Measurements from ENCODE around the gene PDZK1.
"Not testable (repeated sequence)": the region's sequence is repeated elsewhere in the genome, so short reads cannot be mapped to it uniquely, and the experiment has no call there.

The PDZK1 gene

DNA sequence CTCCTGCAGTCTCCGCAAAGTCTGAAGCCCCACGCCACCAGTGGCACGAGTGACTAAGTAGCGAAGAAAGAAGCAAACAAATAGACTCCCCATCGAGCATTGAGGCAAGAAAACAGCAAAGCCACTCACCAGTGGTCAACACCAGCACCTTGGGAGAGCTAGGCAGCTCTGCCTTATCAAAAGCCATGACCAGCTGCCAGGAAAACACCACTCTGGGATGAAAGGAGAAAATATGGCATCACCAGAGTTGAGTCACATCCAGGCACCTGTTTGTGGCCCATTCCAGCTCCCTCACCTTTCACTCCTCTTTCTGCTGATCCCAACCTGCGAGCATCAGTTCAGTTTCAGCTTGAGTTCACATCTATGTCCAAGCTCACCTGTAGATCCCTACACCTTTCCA, 17.2 kb downstream of the PDZK1 start:
- TF ChIP-seq, protein P1, sequence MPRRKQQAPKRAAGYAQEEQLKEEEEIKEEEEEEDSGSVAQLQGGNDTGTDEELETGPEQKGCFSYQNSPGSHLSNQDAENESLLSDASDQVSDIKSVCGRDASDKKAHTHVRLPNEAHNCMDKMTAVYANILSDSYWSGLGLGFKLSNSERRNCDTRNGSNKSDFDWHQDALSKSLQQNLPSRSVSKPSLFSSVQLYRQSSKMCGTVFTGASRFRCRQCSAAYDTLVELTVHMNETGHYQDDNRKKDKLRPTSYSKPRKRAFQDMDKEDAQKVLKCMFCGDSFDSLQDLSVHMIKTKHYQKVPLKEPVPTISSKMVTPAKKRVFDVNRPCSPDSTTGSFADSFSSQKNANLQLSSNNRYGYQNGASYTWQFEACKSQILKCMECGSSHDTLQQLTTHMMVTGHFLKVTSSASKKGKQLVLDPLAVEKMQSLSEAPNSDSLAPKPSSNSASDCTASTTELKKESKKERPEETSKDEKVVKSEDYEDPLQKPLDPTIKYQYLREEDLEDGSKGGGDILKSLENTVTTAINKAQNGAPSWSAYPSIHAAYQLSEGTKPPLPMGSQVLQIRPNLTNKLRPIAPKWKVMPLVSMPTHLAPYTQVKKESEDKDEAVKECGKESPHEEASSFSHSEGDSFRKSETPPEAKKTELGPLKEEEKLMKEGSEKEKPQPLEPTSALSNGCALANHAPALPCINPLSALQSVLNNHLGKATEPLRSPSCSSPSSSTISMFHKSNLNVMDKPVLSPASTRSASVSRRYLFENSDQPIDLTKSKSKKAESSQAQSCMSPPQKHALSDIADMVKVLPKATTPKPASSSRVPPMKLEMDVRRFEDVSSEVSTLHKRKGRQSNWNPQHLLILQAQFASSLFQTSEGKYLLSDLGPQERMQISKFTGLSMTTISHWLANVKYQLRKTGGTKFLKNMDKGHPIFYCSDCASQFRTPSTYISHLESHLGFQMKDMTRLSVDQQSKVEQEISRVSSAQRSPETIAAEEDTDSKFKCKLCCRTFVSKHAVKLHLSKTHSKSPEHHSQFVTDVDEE (CRISPR knock-in tag; IDR thresholded peaks at IDR 0.05), result no peak
- no peak for TF ChIP-seq ZNF8 (CRISPR knock-in tag; IDR thresholded peaks at IDR 0.05)
- TF ChIP-seq PPARA (CRISPR knock-in tag; IDR thresholded peaks at IDR 0.05; ENCODE audit: borderline replicate concordance), result no peak
- TF ChIP-seq ZFP30 (CRISPR knock-in tag; IDR thresholded peaks at IDR 0.05), result no peak
- no peak for TF ChIP-seq ARNTL (CRISPR knock-in tag; IDR thresholded peaks at IDR 0.05; ENCODE audit: borderline replicate concordance, low read depth)
- TF ChIP-seq ZFP3 (CRISPR knock-in tag; IDR thresholded peaks at IDR 0.05), result no peak
- no peak for TF ChIP-seq BACH2 (CRISPR knock-in tag; IDR thresholded peaks at IDR 0.05; ENCODE audit: borderline replicate concordance)
- no peak for TF ChIP-seq OSR1 (CRISPR knock-in tag; IDR thresholded peaks at IDR 0.05)
- TF ChIP-seq TCF4 (CRISPR knock-in tag; IDR thresholded peaks at IDR 0.05; ENCODE audit: borderline replicate concordance), result no peak
- no peak for TF ChIP-seq CSDC2 (CRISPR knock-in tag; IDR thresholded peaks at IDR 0.05)

GRCh38 chr1:145688924-145689323, 18.2 kb downstream of the PDZK1 start:
- no peak for ATAC-seq
- TF ChIP-seq ZNF8 (CRISPR knock-in tag; IDR thresholded peaks at IDR 0.05) (no peak), ZC3H10 (CRISPR knock-in tag; IDR thresholded peaks at IDR 0.05) (no peak), ESRRG (CRISPR knock-in tag; IDR thresholded peaks at IDR 0.05) (no peak), BACH2 (CRISPR knock-in tag; IDR thresholded peaks at IDR 0.05; ENCODE audit: borderline replicate concordance) (no peak)

More for the DNA sequence above, 17.2 kb downstream of the PDZK1 start:
- ATAC-seq, result no peak

GRCh38 chr1:145688328-145688727, 18.8 kb downstream of the PDZK1 start:
- ATAC-seq, result no peak

GRCh38 chr1:145686078-145686477, 21.1 kb downstream of the PDZK1 start:
- not testable (repeated sequence) for ATAC-seq

More at GRCh38 chr1:145688328-145688727, 18.8 kb downstream of the PDZK1 start:
- TF ChIP-seq, protein P1 (CRISPR knock-in tag; IDR thresholded peaks at IDR 0.05), result no peak
- TF ChIP-seq ESRRG (CRISPR knock-in tag; IDR thresholded peaks at IDR 0.05), result no peak
- TF ChIP-seq TCF4 (CRISPR knock-in tag; IDR thresholded peaks at IDR 0.05; ENCODE audit: borderline replicate concordance), result no peak
- TF ChIP-seq CREB5 (CRISPR knock-in tag; IDR thresholded peaks at IDR 0.05; ENCODE audit: low read depth), result no peak
- TF ChIP-seq PPARA (CRISPR knock-in tag; IDR thresholded peaks at IDR 0.05; ENCODE audit: borderline replicate concordance), result no peak
- TF ChIP-seq ZNF8 (CRISPR knock-in tag; IDR thresholded peaks at IDR 0.05), result no peak
- no peak for TF ChIP-seq ISL1 (CRISPR knock-in tag; IDR thresholded peaks at IDR 0.05)
- TF ChIP-seq CSDC2 (CRISPR knock-in tag; IDR thresholded peaks at IDR 0.05), result no peak
- no peak for TF ChIP-seq OSR1 (CRISPR knock-in tag; IDR thresholded peaks at IDR 0.05)
- no peak for TF ChIP-seq ARNTL (CRISPR knock-in tag; IDR thresholded peaks at IDR 0.05; ENCODE audit: borderline replicate concordance, low read depth)
- TF ChIP-seq PATZ1 (CRISPR knock-in tag; IDR thresholded peaks at IDR 0.05; ENCODE audit: borderline replicate concordance), result no peak
- TF ChIP-seq BACH2 (CRISPR knock-in tag; IDR thresholded peaks at IDR 0.05; ENCODE audit: borderline replicate concordance), result no peak
- no peak for TF ChIP-seq ZFP3 (CRISPR knock-in tag; IDR thresholded peaks at IDR 0.05)
- TF ChIP-seq TOX (CRISPR knock-in tag; IDR thresholded peaks at IDR 0.05; ENCODE audit: borderline replicate concordance), result no peak
- TF ChIP-seq, protein P2, sequence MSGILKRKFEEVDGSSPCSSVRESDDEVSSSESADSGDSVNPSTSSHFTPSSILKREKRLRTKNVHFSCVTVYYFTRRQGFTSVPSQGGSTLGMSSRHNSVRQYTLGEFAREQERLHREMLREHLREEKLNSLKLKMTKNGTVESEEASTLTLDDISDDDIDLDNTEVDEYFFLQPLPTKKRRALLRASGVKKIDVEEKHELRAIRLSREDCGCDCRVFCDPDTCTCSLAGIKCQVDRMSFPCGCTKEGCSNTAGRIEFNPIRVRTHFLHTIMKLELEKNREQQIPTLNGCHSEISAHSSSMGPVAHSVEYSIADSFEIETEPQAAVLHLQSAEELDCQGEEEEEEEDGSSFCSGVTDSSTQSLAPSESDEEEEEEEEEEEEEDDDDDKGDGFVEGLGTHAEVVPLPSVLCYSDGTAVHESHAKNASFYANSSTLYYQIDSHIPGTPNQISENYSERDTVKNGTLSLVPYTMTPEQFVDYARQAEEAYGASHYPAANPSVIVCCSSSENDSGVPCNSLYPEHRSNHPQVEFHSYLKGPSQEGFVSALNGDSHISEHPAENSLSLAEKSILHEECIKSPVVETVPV (CRISPR knock-in tag; IDR thresholded peaks at IDR 0.05), result no peak
- no peak for TF ChIP-seq SNAI2 (CRISPR knock-in tag; IDR thresholded peaks at IDR 0.05)
- no peak for TF ChIP-seq ZNF70 (CRISPR knock-in tag; IDR thresholded peaks at IDR 0.05)
- no peak for TF ChIP-seq ZNF565 (CRISPR knock-in tag; conservative IDR thresholded peaks at IDR 0.05; ENCODE audit: low read depth)

GRCh38 chr1:145684858-145685257, 22.3 kb downstream of the PDZK1 start:
- ATAC-seq, result not testable (repeated sequence)

- not testable (repeated sequence) for ATAC-seq
These were observed 34.0 kb downstream of the PDZK1 start for GRCh38 chr1:145673217-145673616.

DNA sequence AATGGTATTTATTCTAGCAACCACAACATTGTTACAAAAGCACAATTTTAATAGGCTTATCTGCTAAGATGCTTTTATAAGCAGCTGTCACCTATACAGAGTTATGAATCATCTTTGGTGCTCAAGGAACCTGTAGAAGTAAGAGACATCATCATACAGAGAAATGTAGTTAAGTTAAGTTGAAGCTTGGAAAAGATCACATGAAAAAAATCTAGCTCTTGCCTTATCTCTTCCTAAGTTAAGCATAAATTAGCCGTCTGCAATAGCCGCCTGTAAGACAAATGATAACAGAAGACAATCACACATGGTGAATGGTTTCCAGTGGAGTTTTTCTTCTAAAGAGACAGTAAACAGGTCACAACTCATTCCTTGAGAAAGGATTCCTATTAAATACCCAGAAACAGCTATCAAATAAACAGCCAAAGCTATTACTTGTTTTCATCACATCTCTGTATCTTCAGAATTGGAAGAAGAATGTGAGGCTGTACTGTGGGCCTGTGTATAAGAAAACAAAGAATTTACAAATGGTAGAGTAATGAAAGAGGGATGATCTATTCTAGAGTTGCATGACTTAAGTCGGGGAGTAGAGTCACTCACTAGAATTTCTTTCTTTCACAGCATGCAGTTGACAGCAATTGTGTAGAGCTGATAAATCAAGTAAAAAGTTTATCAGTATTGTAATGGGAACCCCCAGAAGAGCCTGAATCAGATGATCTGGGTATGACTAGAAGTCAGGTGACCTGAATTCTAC, 36.0 kb downstream of the PDZK1 start:
- ATAC-seq, result not testable (repeated sequence)
